Measurements from ENCODE around the gene SOX2.

- TF ChIP-seq CTCF (IDR thresholded peaks at IDR 0.05; ENCODE audit: poor library complexity) = no peak
- no peak for TF ChIP-seq EZH2 (IDR thresholded peaks at IDR 0.05; ENCODE audit: borderline replicate concordance)
- TF ChIP-seq EZH2phosphoT487 (IDR thresholded peaks at IDR 0.05; ENCODE audit: low read depth, severe bottlenecking, unreplicated experiment) = no peak
Measured at GRCh38 chr3:181756645-181757297, 45.0 kb downstream of the SOX2 start.
